T-helper 2 cell treated with Interferon-gamma antibody and Interleukin-4, amounts not matched to agents 5 μg/mL and 100 μg/mL, for 36 hours (primary cell): ENCODE results near the gene GRM7.

Experiments
- DNase-seq: peaks from one replicate; pipeline ENCODE4 v3.0.0; 2021; ENCODE audit warnings: low spot score
- H3K27ac Mint-ChIP-seq: one replicate; pipeline ENCODE4 v1.8.0; 2021; ENCODE audit warnings: mild to moderate bottlenecking, mixed read lengths
- H3K27me3 Mint-ChIP-seq: one replicate; pipeline ENCODE4 v1.8.0; 2021; ENCODE audit warnings: low read depth, mixed read lengths
- H3K36me3 Mint-ChIP-seq: one replicate; pipeline ENCODE4 v1.8.0; 2021; ENCODE audit warnings: low read depth, mixed read lengths
- H3K4me1 Mint-ChIP-seq: one replicate; pipeline ENCODE4 v1.8.0; 2021; ENCODE audit warnings: low read depth, mixed read lengths
- H3K4me3 Mint-ChIP-seq: one replicate; pipeline ENCODE4 v1.8.0; 2022; ENCODE audit warnings: mild to moderate bottlenecking, moderate library complexity, mixed read lengths
- H3K9me3 Mint-ChIP-seq: one replicate; pipeline ENCODE4 v1.8.0; 2021; ENCODE audit warnings: mixed read lengths

Gene GRM7

GRCh38 chr3:7254251-7254650 is 393.3 kb downstream of the GRM7 start:
- no peak overlapping the region for H3K4me3 Mint-ChIP-seq

GRCh38 chr3:7260975-7261374 is 400.1 kb downstream of the GRM7 start:
- Mint-ChIP-seq H3K4me3 (no peak overlapping the region), H3K27ac (no peak overlapping the region), H3K9me3 (peaks cover 7% of the 10 kb centered on the region), H3K27me3 (no peaks in the 10 kb centered on the region), H3K4me1 (no peaks in the 10 kb centered on the region), H3K36me3 (no peaks in the 10 kb centered on the region)
- DNase-seq, result no peak

More at GRCh38 chr3:7254251-7254650, 393.3 kb downstream of the GRM7 start:
- Mint-ChIP-seq H3K4me1 (no peaks in the 10 kb centered on the region), H3K36me3 (no peaks in the 10 kb centered on the region), H3K27me3 (no peaks in the 10 kb centered on the region), H3K27ac (no peak overlapping the region), H3K9me3 (peaks cover 8% of the 10 kb centered on the region)
- DNase-seq, result no peak

- no peak overlapping the region for H3K4me3 Mint-ChIP-seq
- H3K27ac Mint-ChIP-seq, result no peak overlapping the region
- no peak for DNase-seq
- no peaks in the 10 kb centered on the region for H3K4me1 Mint-ChIP-seq
- H3K36me3 Mint-ChIP-seq, result no peaks in the 10 kb centered on the region
- no peaks in the 10 kb centered on the region for H3K27me3 Mint-ChIP-seq
- H3K9me3 Mint-ChIP-seq, result peaks cover 12% of the 10 kb centered on the region
Measured at GRCh38 chr3:7263347-7264195, 402.7 kb downstream of the GRM7 start.

- no peaks in the 10 kb centered on the region for H3K4me1 Mint-ChIP-seq
- H3K9me3 Mint-ChIP-seq, result peaks cover 12% of the 10 kb centered on the region
- no peak overlapping the region for H3K4me3 Mint-ChIP-seq
- no peaks in the 10 kb centered on the region for H3K36me3 Mint-ChIP-seq
- no peak for DNase-seq
- no peak overlapping the region for H3K27ac Mint-ChIP-seq
- H3K27me3 Mint-ChIP-seq, result no peaks in the 10 kb centered on the region
Measured at GRCh38 chr3:7264196-7264526, 403.2 kb downstream of the GRM7 start.

- H3K9me3 Mint-ChIP-seq, result peaks cover 12% of the 10 kb centered on the region
- no peak overlapping the region for H3K4me3 Mint-ChIP-seq
- H3K27me3 Mint-ChIP-seq, result no peaks in the 10 kb centered on the region
- no peaks in the 10 kb centered on the region for H3K36me3 Mint-ChIP-seq
- H3K27ac Mint-ChIP-seq, result no peak overlapping the region
- H3K4me1 Mint-ChIP-seq, result no peaks in the 10 kb centered on the region
- no peak for DNase-seq
Measured at GRCh38 chr3:7265736-7266135, 404.8 kb downstream of the GRM7 start.

GRCh38 chr3:7266551-7266950 is 405.6 kb downstream of the GRM7 start:
- Mint-ChIP-seq H3K36me3 (no peaks in the 10 kb centered on the region), H3K27ac (no peak overlapping the region), H3K27me3 (no peaks in the 10 kb centered on the region), H3K9me3 (peaks cover 12% of the 10 kb centered on the region), H3K4me1 (no peaks in the 10 kb centered on the region), H3K4me3 (no peak overlapping the region)
- no peak for DNase-seq

GRCh38 chr3:7270731-7271130 is 409.8 kb downstream of the GRM7 start:
- Mint-ChIP-seq H3K9me3 (peaks cover 11% of the 10 kb centered on the region), H3K36me3 (no peaks in the 10 kb centered on the region), H3K4me3 (no peak overlapping the region), H3K27ac (no peak overlapping the region), H3K27me3 (no peaks in the 10 kb centered on the region), H3K4me1 (no peaks in the 10 kb centered on the region)
- no peak for DNase-seq

GRCh38 chr3:7271631-7272030 is 410.7 kb downstream of the GRM7 start:
- Mint-ChIP-seq H3K27me3 (no peaks in the 10 kb centered on the region), H3K4me1 (no peaks in the 10 kb centered on the region), H3K4me3 (no peak overlapping the region), H3K36me3 (no peaks in the 10 kb centered on the region), H3K9me3 (peaks cover 11% of the 10 kb centered on the region), H3K27ac (no peak overlapping the region)
- no peak for DNase-seq

- DNase-seq, result no peak
- H3K4me3 Mint-ChIP-seq, result no peak overlapping the region
- H3K9me3 Mint-ChIP-seq, result peaks cover 7% of the 10 kb centered on the region
- H3K4me1 Mint-ChIP-seq, result no peaks in the 10 kb centered on the region
- H3K36me3 Mint-ChIP-seq, result no peaks in the 10 kb centered on the region
- H3K27me3 Mint-ChIP-seq, result no peaks in the 10 kb centered on the region
- no peak overlapping the region for H3K27ac Mint-ChIP-seq
Measured at GRCh38 chr3:7272203-7272602, 411.3 kb downstream of the GRM7 start.

- DNase-seq, result no peak
- Mint-ChIP-seq H3K36me3 (no peaks in the 10 kb centered on the region), H3K27me3 (no peaks in the 10 kb centered on the region), H3K4me1 (no peaks in the 10 kb centered on the region), H3K9me3 (peaks cover 4% of the 10 kb centered on the region), H3K4me3 (no peak overlapping the region), H3K27ac (no peak overlapping the region)
Measured at GRCh38 chr3:7275396-7275795, 414.5 kb downstream of the GRM7 start.

GRCh38 chr3:7280318-7280717 is 419.4 kb downstream of the GRM7 start:
- Mint-ChIP-seq H3K36me3 (no peaks in the 10 kb centered on the region), H3K4me1 (no peaks in the 10 kb centered on the region), H3K27me3 (no peaks in the 10 kb centered on the region), H3K4me3 (no peak overlapping the region), H3K9me3 (no peaks in the 10 kb centered on the region), H3K27ac (no peak overlapping the region)
- DNase-seq, result no peak

- H3K9me3 Mint-ChIP-seq, result no peaks in the 10 kb centered on the region
- no peak overlapping the region for H3K27ac Mint-ChIP-seq
- H3K36me3 Mint-ChIP-seq, result no peaks in the 10 kb centered on the region
Measured at GRCh38 chr3:7282988-7283387, 422.1 kb downstream of the GRM7 start.

GRCh38 chr3:7285505-7285904 is 424.6 kb downstream of the GRM7 start:
- no peaks in the 10 kb centered on the region for H3K36me3 Mint-ChIP-seq
- no peaks in the 10 kb centered on the region for H3K27me3 Mint-ChIP-seq
- DNase-seq, result no peak
- H3K9me3 Mint-ChIP-seq, result no peaks in the 10 kb centered on the region
- no peak overlapping the region for H3K4me3 Mint-ChIP-seq
- H3K4me1 Mint-ChIP-seq, result no peaks in the 10 kb centered on the region
- H3K27ac Mint-ChIP-seq, result no peak overlapping the region

More at GRCh38 chr3:7282988-7283387, 422.1 kb downstream of the GRM7 start:
- H3K4me1 Mint-ChIP-seq, result no peaks in the 10 kb centered on the region
- no peaks in the 10 kb centered on the region for H3K27me3 Mint-ChIP-seq
- no peak for DNase-seq
- no peak overlapping the region for H3K4me3 Mint-ChIP-seq

GRCh38 chr3:7288133-7288532 is 427.2 kb downstream of the GRM7 start:
- Mint-ChIP-seq H3K9me3 (peaks cover 3% of the 10 kb centered on the region), H3K27ac (no peak overlapping the region), H3K4me3 (no peak overlapping the region), H3K36me3 (no peaks in the 10 kb centered on the region), H3K27me3 (no peaks in the 10 kb centered on the region), H3K4me1 (no peaks in the 10 kb centered on the region)
- no peak for DNase-seq

GRCh38 chr3:7289121-7289520 is 428.2 kb downstream of the GRM7 start:
- Mint-ChIP-seq H3K9me3 (peaks cover 3% of the 10 kb centered on the region), H3K36me3 (no peaks in the 10 kb centered on the region)
- no peak for DNase-seq

More at GRCh38 chr3:7289121-7289520, 428.2 kb downstream of the GRM7 start:
- H3K4me3 Mint-ChIP-seq, result no peak overlapping the region
- no peaks in the 10 kb centered on the region for H3K27me3 Mint-ChIP-seq
- H3K27ac Mint-ChIP-seq, result no peak overlapping the region
- no peaks in the 10 kb centered on the region for H3K4me1 Mint-ChIP-seq
